GM18502 (cell line): ENCODE measurements around the gene MBD3L3.
"Not testable (repeated sequence)": the region's sequence is repeated elsewhere in the genome, so short reads cannot be mapped to it uniquely, and the experiment has no call there.

Experiments
- ATAC-seq: cut with Tn5 transposase; IDR thresholded peaks from one replicate; pipeline ENCODE4 v1.9.1; 2021; ENCODE audit warnings: mild to moderate bottlenecking; ENCODE audit not compliant: unreplicated experiment, poor library complexity

Gene MBD3L3

DNA sequence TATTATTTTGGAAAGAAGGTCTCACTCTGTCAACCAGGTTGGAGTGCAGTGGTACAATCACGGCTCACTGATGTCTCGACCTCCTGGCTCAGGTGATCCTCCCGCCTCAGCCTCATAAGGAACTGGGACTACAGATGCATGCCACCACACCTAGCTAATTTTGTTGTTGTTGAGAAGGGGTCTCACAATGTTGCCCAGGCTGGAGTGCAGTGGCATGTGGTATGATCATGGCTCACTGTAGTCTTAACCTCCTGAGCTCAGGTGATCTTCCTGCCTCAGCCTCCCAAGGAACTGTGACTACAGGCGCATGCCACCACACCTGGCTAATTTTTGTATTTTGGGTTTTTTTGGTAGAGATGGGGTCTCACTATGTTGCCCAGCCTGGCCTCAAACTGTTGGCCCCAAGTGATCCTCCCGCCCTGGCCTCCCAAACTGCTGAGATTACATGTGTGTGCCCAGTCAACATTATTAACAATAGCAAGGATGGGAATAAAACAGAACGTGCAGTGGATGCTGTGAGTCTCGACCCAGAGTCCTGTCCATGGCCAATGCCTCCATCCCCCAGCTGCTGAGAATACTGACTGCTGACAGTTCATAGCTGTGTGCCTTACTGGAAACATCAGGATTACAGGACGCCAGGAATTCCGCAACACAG lies 5.4 kb upstream of the MBD3L3 start:
- ATAC-seq: no peak

DNA sequence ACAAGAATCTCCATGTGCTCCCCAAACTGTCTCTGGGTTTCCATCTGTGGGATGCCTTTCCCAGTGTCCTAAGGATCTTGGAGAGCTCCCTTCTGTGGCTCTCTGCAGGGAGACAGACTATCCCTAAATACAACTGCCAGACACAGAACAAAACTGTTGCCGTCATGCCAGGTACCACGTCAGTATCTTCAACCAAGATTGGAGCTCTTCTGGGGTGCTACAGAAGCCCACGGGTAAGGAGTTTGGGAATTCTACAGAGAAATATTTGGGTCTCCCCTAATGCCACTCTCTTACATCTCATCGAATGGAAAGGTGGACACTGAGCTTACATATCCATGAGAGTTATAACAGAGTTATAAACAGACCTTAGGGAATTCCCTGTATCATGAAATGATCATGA lies 4.9 kb upstream of the MBD3L3 start:
- ATAC-seq: no peak

DNA sequence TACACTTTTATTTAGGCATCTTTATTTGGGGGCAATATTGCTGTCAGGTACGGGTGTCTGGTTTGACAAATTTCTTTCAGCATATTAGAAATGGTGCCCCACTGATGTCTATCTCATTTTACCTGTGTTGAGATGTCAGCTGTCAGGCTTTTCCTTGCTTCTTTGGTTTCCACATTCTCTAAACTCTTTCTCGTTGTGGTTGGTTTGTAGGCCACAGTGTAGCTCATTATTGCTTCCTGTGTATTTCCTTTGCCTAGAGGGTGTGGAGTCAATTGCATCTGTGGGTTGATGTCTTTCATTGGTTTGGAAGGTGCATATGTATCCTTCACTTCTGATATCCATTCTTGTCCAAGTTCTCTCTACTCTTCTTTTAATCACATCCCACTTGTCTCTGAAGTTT lies 1.5 kb upstream of the MBD3L3 start:
- not testable (repeated sequence) for ATAC-seq

DNA sequence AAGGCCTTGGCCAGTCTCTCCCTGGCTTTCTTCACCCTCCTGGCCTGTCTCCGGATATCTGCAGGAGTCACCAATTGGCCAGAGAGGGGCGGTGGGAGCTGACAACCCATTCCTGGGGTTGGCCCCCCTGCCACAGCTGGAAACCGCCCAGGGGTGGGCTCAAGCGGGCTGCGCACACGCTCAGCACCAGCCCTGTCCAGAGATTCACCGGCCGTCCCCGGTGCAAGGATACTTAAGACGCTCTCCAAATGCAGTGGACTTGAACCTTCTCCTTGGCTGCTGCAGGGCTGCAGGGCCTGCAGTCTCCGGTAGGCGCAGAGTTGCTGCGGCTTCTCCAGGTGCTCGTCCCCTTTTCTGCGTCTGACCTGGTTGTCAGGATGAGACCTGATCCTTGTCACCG lies 2.1 kb downstream of the MBD3L3 start:
- ATAC-seq: not testable (repeated sequence)

DNA sequence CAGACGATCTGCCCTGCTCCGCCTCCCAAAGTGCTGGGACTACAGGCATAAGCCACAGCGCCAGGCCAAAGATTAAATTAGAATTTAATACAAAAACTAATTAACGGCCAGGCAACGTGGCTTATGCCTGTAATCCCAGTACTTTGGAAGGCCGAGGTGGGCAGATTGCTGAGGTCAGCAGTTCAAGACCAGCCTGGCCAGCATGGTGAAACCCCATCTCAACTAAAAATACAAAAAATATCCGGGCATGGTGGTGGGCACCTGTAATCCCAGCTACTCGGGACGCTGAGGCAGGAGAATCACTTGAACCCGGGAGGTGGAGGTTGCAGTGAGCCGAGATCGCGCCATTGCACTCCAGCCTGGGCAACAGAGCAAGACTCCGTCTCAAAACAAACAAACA lies 2.8 kb downstream of the MBD3L3 start:
- ATAC-seq: not testable (repeated sequence)

DNA sequence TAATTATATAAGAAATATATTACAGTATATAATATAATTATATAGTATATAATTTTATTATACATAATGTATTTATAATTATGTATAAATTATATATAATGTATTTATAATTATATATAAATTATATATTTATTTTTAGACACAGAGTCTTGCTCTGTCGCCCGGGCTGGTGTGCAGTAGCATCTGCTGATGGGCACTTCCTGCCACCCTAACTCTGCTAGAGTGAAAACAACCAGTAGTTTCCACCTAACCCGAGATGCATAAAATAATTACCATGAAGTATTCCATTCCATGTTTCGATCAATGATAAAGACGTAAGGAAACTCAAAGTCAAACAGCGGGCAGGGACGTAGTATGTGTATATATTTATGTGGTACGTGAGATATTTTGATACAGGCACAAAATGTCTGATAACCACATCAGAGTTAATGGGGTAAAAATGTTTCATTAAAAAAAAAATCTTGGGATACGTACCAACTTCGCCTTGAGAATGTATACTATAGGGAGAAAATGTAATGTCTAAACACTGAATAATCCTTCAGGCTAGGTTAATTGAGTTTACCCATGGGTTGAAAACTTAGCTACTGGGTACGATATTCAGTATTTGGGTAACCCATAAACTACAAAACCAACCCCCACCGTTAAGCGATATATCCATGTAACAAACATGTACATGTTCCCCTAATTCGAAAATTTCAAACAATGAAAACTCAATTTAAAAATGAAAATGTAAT lies 3.7 kb downstream of the MBD3L3 start:
- ATAC-seq: not testable (repeated sequence)

DNA sequence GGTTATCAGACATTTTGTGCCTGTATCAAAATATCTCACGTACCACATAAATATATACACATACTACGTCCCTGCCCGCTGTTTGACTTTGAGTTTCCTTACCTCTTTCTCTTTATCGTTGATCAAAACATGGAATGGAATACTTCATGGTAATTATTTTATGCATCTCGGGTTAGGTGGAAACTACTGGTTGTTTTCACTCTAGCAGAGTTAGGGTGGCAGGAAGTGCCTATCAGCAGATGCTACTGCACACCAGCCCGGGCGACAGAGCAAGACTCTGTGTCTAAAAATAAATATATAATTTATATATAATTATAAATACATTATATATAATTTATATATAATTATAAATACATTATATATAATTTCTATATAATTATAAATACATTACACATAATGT lies 5.6 kb downstream of the MBD3L3 start:
- ATAC-seq: not testable (repeated sequence)

DNA sequence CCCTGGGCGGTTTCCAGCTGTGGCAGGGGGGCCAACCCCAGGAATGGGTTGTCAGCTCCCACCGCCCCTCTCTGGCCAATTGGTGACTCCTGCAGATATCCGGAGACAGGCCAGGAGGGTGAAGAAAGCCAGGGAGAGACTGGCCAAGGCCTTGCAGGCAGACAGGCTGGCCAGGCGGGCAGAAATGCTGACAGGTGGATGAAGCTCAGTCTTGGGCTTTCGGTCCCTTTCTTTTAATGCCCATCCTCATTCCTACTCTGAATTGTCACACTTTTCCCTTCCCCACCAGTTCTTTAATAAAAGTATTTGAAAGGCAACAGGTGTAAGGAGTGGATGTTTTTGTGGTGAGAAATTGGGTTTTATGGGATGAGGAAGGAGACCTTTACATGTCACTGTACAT lies 7.1 kb downstream of the MBD3L3 start:
- not testable (repeated sequence) for ATAC-seq

DNA sequence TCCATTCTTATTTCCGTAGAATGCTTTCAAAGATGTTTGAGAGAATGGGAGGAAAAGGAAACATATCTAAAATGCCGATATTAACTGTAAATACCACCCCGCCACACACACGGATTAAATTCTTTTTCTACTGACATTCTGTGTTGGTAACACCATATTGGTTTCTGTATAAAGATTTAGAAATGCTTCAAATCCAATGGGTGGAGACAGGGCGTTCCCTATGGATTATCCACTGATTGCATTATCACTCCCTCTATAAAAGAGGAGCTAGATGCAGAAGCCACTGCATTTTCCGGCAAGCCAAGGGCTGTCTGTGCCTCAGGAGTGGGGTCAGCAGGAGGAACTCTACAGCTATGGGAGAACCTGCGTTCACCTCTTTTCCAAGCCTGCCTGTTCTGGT lies 9.5 kb downstream of the MBD3L3 start, which contains the start of gene MBD3L2:
TSS of gene MBD3L2 (plus strand) at position 301 of the 400 bp plus-strand sequence. CDS start at position 354, 53 bp downstream.
- not testable (repeated sequence) for ATAC-seq

DNA sequence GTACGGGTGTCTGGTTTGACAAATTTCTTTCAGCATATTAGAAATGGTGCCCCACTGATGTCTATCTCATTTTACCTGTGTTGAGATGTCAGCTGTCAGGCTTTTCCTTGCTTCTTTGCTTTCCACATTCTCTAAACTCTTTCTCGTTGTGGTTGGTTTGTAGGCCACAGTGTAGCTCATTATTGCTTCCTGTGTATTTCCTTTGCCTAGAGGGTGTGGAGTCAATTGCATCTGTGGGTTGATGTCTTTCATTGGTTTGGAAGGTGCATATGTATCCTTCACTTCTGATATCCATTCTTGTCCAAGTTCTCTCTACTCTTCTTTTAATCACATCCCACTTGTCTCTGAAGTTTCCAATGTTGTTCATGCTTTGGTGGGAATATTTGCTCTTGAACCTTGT lies 16.9 kb downstream of the MBD3L3 start:
- not testable (repeated sequence) for ATAC-seq

DNA sequence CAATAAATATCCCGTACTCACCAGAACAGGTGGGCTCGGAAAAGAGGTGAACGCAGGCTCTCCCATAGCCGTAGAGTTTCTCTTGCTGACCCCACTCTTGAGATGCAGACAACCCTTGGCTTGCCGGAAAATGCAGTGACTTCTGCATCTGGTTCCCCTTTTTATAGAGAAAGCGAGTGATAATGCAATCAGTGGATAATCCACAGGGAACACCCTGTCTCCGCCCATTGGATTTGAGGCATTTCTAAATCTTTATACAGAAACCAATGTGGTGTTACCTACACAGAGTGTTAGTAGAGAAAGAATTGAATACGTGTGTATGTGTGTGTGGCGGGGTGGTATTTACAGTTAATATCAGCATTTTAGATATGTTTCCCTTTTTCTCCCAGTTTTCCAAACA lies 18.4 kb downstream of the MBD3L3 start, which contains the start of gene MBD3L4:
TSS of gene MBD3L4 (minus strand) at position 101 of the 400 bp plus-strand sequence. CDS start at position 66, 35 bp downstream.
- not testable (repeated sequence) for ATAC-seq

DNA sequence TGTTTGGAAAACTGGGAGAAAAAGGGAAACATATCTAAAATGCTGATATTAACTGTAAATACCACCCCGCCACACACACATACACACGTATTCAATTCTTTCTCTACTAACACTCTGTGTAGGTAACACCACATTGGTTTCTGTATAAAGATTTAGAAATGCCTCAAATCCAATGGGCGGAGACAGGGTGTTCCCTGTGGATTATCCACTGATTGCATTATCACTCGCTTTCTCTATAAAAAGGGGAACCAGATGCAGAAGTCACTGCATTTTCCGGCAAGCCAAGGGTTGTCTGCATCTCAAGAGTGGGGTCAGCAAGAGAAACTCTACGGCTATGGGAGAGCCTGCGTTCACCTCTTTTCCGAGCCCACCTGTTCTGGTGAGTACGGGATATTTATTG lies 28.2 kb downstream of the MBD3L3 start, which contains the start of gene MBD3L5:
TSS of gene MBD3L5 (plus strand) at position 301 of the 400 bp plus-strand sequence. CDS start at position 335, 34 bp downstream.
- ATAC-seq: not testable (repeated sequence)

DNA sequence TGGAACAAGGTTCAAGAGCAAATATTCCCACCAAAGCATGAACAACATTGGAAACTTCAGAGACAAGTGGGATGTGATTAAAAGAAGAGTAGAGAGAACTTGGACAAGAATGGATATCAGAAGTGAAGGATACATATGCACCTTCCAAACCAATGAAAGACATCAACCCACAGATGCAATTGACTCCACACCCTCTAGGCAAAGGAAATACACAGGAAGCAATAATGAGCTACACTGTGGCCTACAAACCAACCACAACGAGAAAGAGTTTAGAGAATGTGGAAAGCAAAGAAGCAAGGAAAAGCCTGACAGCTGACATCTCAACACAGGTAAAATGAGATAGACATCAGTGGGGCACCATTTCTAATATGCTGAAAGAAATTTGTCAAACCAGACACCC lies 29.7 kb downstream of the MBD3L3 start:
- ATAC-seq: not testable (repeated sequence)

DNA sequence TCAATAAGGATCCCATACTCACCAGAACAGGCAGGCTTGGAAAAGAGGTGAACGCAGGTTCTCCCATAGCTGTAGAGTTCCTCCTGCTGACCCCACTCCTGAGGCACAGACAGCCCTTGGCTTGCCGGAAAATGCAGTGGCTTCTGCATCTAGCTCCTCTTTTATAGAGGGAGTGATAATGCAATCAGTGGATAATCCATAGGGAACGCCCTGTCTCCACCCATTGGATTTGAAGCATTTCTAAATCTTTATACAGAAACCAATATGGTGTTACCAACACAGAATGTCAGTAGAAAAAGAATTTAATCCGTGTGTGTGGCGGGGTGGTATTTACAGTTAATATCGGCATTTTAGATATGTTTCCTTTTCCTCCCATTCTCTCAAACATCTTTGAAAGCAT lies 37.1 kb downstream of the MBD3L3 start, which contains the start of gene MBD3L2B:
TSS of gene MBD3L2B (minus strand) at position 101 of the 400 bp plus-strand sequence. CDS start at position 67, 34 bp downstream.
- not testable (repeated sequence) for ATAC-seq

DNA sequence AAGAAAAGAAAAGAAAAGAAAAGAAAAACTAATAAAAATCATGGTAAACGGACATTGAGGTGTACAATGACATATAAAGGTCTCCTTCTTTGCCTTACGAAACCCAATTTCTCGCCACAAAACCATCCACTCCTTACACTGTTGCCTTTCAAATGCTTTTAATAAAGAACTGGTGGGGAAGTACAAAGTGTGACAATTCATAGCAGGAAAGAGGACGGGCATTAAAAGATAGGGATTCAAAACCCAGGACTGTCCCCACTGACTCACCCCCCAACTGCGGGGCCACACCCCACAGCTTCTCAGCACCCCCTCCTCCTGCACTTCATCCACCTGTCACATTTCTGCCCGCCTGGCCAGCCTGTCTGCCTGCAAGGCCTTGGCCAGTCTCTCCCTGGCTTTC lies 39.6 kb downstream of the MBD3L3 start:
- ATAC-seq: no peak

DNA sequence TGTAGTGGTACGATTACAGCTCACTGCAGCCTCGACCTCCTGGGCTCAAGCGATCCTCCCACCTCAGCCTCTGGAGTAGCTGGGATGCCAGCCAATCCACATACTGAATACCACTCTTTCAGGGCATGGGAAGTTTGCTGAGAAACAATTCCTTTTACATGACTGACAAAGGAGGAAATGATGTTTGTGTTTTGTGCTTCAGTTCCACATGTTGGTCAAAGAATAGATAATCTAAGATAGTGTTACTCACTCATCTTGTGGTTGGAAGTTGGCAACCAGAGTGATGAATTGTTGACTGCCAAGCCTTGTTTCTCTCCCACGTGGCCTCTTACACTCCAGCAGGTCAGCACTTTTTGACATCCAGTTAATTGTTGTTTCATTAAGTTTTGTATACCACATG lies 44.8 kb downstream of the MBD3L3 start:
- no peak for ATAC-seq

DNA sequence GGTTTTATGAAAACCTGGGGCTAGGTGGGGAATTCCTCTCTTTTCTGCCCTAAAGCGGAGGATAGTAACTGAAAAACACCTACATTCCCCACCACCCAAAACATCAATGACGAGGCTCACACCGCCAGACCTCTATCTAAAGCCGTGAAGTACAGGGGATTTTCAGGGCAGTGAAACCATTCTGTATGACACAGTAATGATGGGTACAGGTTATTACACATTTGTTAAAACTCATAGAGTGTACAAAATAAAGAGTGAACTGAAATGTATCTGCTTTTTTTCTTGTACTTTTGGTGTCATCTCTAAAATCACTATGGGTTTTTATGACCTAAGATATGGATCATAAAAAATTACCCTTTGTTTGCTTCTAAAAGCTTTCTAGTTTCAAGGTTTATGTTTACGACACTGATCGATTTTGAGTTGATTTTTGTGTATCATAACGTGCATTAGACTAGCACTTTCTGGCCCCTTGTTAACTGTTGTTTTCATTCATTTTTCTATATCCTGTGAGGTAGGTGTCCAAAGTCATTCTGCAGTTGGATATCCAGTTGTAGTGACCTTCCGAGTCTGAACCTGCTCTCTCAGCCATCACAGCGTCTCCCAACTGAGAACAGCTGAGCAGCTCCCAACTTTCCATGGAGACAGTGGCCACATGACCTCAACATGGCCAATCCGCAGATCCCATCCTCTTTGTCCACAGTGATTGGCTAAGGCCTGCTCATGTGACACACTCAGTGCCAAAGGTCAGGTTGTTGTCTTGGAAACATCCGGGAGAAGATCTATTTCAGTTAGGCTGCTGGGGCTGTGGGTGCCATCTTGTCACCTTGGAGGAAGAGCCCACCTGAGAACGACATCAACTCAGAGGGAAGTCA lies 47.5 kb downstream of the MBD3L3 start:
- no peak for ATAC-seq

DNA sequence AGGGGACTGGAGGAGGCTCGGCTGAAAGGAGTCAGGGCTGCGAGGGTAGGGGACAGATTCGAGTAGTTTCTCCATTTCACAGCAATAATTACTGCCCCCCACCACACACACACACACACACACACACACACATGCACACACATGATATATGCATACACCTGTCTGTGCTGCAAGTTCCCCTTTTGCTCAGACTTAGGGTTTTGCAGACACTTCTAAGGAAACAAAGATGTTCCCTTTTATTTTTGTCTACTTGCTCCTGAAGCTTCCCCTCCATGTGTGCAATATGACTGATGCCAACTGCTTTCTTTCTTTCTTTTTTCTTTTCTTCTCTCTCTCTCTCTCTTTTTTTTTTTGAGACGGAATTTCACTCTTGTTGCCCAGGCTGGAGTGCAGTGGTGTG lies 50.6 kb downstream of the MBD3L3 start:
- no peak for ATAC-seq
